ENCODE results near the gene CDK10.

GRCh38 chr16:89706518-89707260 lies 20.2 kb downstream of the CDK10 start:
- TF ChIP-seq EZH2phosphoT487 (IDR thresholded peaks at IDR 0.05; ENCODE audit: borderline replicate concordance) = no peak
- no peak for TF ChIP-seq CTCF (conservative IDR thresholded peaks at IDR 0.05; ENCODE audit: low read length)
